ENCODE results near the gene LRBA. TPM values are rescaled to one million over a fixed set of nuclear protein-coding genes. Genes with fewer than 3 reads are reported as not detected.
"Not testable (repeated sequence)": the region's sequence is repeated elsewhere in the genome, so short reads cannot be mapped to it uniquely, and the experiment has no call there.

LRBA gene
- total RNA-seq, 2 donors from 2014 or later = 55.5 to 77.7 TPM

GRCh38 chr4:150540959-150541360, 474.1 kb downstream of the LRBA start:
- no peak for DNase-seq
- Histone ChIP-seq H3K4me3 (no peak overlapping the region), H3K9ac (ENCODE audit: low read depth in 2 of 2, low read length in 2 of 2) (no peak overlapping the region), H3K9me3 (no peaks in the 10 kb centered on the region), H3K27me3 (no peaks in the 10 kb centered on the region), H3K36me3 (no peaks in the 10 kb centered on the region), H3K27ac (no peak overlapping the region), H3K4me1 (no peaks in the 10 kb centered on the region)
- intact Hi-C loops (cut with DNase I) = no loop called here
- TF ChIP-seq CTCF (IDR thresholded peaks at IDR 0.05) = no peak

GRCh38 chr4:150540536-150540935, 474.5 kb downstream of the LRBA start:
- H3K4me1 ChIP-seq = no peaks in the 10 kb centered on the region
- no peaks in the 10 kb centered on the region for H3K9me3 ChIP-seq
- no peak for TF ChIP-seq CTCF (IDR thresholded peaks at IDR 0.05)
- no peaks in the 10 kb centered on the region for H3K27me3 ChIP-seq
- no peak overlapping the region for H3K27ac ChIP-seq
- no peaks in the 10 kb centered on the region for H3K36me3 ChIP-seq
- H3K9ac ChIP-seq (ENCODE audit: low read depth in 2 of 2, low read length in 2 of 2) = no peak overlapping the region
- intact Hi-C loops (cut with DNase I) = no loop called here
- no peak for DNase-seq
- no peak overlapping the region for H3K4me3 ChIP-seq

DNA sequence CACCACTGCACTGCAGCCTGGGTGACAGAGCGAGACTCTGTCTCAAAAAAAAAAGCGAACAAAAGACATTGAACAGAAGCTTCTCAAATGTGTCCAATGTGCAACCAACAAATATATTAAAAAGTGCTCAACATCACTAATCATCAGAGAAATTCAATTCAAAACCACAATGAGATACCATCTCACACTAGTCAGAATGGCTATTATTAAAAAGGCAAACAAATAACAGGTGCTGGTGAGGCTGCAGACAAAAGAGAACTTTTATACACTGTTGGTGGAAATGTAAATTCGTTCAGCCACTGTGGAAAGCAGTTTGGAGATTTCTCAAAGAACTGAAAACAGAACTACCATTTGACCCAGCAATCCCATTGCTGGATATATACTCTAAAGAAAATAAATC, 477.2 kb downstream of the LRBA start:
- intact Hi-C loops (cut with DNase I); H3K4me3 ChIP-seq; H3K9me3 ChIP-seq; H3K27ac ChIP-seq; H3K36me3 ChIP-seq; H3K4me1 ChIP-seq; H3K9ac ChIP-seq (ENCODE audit: low read depth in 2 of 2, low read length in 2 of 2); H3K27me3 ChIP-seq; DNase-seq: not testable (repeated sequence)

GRCh38 chr4:150534818-150535217, 480.3 kb downstream of the LRBA start:
- no peak for DNase-seq
- Histone ChIP-seq H3K27ac (no peak overlapping the region), H3K27me3 (no peaks in the 10 kb centered on the region), H3K4me3 (no peak overlapping the region), H3K9ac (ENCODE audit: low read depth in 2 of 2, low read length in 2 of 2) (no peak overlapping the region), H3K9me3 (no peaks in the 10 kb centered on the region), H3K4me1 (no peaks in the 10 kb centered on the region), H3K36me3 (no peaks in the 10 kb centered on the region)
- intact Hi-C loops (cut with DNase I) = no loop called here
- TF ChIP-seq CTCF (IDR thresholded peaks at IDR 0.05) = no peak

DNA sequence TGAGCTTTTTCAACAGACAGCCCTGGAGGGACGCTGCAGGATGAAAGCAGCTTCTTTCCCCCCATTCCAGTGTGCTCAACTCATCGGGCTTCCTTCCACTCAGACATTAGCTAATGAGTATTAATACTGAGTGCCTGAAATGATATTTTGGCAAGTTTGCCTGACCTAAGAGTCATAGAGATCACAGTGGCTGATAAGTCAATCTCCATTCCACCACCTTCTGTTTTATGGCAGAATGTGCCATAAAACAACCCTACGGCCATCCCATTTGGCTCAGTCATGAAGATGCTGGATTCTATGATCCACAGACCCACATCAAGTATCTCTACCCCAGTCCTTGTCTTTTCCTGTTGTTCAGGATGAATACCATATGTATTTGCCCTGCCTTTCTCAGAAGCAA, 481.4 kb downstream of the LRBA start:
- Histone ChIP-seq H3K9me3 (no peaks in the 10 kb centered on the region), H3K9ac (ENCODE audit: low read depth in 2 of 2, low read length in 2 of 2) (no peak overlapping the region), H3K27me3 (no peaks in the 10 kb centered on the region), H3K36me3 (no peaks in the 10 kb centered on the region), H3K27ac (no peak overlapping the region), H3K4me1 (no peaks in the 10 kb centered on the region), H3K4me3 (no peak overlapping the region)
- intact Hi-C loops (cut with DNase I) = no loop called here
- DNase-seq = no peak
- no peak for TF ChIP-seq CTCF (IDR thresholded peaks at IDR 0.05)

- Histone ChIP-seq H3K36me3 (no peaks in the 10 kb centered on the region), H3K4me1 (no peaks in the 10 kb centered on the region), H3K9me3 (no peaks in the 10 kb centered on the region), H3K4me3 (no peak overlapping the region), H3K27me3 (no peaks in the 10 kb centered on the region), H3K27ac (no peak overlapping the region), H3K9ac (ENCODE audit: low read depth in 2 of 2, low read length in 2 of 2) (no peak overlapping the region)
- TF ChIP-seq CTCF (IDR thresholded peaks at IDR 0.05) = no peak
- intact Hi-C loops (cut with DNase I) = no loop called here
- no peak for DNase-seq
Observed at GRCh38 chr4:150525321-150525868, 489.7 kb downstream of the LRBA start.

Measured in colonic mucosa (tissue), 4 donors.